Fibroblast of skin of left biceps (primary cell): ENCODE data around the gene ZNF579.

Source experiments
- DNase-seq, 2 experiments: peaks; one replicate each; pipeline ENCODE4 v3.0.0-alpha.2; 2013; ENCODE audit warnings: low read depth in 2 of 2

ZNF579 gene, protein sequence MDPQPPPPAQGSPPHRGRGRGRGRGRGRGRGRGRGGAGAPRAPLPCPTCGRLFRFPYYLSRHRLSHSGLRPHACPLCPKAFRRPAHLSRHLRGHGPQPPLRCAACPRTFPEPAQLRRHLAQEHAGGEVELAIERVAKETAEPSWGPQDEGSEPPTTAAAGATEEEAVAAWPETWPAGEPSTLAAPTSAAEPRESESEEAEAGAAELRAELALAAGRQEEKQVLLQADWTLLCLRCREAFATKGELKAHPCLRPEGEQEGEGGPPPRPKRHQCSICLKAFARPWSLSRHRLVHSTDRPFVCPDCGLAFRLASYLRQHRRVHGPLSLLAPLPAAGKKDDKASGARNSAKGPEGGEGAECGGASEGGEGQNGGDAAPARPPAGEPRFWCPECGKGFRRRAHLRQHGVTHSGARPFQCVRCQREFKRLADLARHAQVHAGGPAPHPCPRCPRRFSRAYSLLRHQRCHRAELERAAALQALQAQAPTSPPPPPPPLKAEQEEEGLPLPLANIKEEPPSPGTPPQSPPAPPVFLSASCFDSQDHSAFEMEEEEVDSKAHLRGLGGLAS

GRCh38 chr19:55580628-55581144 lies at the start of gene ZNF579:
ZNF579 (minus strand) TSS chr19:55580848; CDS start chr19:55579639, 1,209 bp downstream.
- peak; percentile 72 to 78 for DNase-seq

GRCh38 chr19:55626350-55626749 lies 45.7 kb upstream of the ZNF579 start:
- no peak for DNase-seq

GRCh38 chr19:55625004-55625326 lies 44.3 kb upstream of the ZNF579 start:
- no peak for DNase-seq

- DNase-seq: peak; percentile 79
Observed at GRCh38 chr19:55624109-55625003, 43.7 kb upstream of the ZNF579 start, which contains the start of gene ZNF784. ZNF784 (minus strand) TSS chr19:55624566; CDS start chr19:55624561, 5 bp downstream.

- no peak for DNase-seq
Observed at GRCh38 chr19:55623561-55623960, 42.9 kb upstream of the ZNF579 start.

GRCh38 chr19:55623130-55623529 lies 42.5 kb upstream of the ZNF579 start:
- no peak for DNase-seq

DNA sequence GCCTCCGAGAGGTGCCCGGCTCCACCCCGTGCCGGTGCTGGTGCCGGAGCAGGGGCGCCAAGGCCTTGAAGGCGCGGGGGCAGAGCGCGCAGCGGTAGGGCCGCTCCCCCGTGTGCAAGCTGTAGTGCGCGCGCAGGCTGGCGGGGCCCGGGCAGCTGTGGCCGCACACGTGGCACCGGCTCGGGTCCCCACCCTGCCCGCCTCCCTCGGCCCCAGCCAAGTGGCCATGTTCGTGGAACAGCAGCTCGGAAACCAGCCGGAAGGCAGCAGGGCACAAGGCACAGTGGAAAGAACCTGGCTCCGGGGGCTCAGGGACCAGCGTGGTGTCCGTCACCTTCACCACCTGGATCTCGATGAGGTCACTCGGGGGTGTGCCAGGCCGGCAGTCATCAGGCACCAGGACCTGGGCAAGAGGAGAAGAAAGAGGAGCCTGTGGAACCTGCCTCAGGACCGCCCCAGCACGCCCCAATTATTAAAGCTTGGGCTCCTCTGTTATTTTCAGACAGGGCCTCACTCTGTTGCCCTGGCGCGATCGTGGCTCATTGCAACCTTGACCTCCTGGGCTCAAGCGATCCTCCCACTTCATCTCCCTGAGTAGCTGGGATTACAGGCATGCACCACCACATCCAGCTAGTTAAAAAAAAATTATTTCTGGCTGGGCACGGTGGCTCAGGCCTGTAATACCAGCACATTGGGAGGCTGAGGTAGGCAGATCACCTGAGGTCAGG lies 41.8 kb upstream of the ZNF579 start:
- DNase-seq: no peak

- DNase-seq: no peak
Observed at GRCh38 chr19:55621673-55622231, 41.1 kb upstream of the ZNF579 start.

DNA sequence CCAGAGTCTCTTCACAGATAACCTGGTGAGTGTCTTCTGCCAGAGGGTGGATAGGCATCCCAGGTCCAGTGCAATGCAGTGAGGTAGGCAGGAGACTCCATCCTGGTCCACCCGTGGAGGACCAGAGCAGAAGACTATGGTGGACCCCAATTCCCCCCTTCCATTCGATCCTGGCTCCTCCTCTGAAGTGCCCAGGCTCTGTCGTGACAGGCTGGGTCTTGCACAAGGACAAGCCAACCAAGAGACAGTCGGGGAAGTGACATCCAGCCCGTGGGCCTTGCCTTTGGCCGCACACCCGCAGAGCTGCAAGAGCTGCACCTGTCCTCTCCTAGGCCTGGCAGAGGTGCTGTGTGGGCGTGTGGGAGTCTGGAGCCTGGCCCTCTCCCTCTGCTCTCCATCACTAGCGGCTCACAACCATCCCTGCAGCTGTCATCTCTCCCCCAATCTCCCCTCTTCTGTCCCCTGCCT lies 40.6 kb upstream of the ZNF579 start:
- no peak for DNase-seq

DNA sequence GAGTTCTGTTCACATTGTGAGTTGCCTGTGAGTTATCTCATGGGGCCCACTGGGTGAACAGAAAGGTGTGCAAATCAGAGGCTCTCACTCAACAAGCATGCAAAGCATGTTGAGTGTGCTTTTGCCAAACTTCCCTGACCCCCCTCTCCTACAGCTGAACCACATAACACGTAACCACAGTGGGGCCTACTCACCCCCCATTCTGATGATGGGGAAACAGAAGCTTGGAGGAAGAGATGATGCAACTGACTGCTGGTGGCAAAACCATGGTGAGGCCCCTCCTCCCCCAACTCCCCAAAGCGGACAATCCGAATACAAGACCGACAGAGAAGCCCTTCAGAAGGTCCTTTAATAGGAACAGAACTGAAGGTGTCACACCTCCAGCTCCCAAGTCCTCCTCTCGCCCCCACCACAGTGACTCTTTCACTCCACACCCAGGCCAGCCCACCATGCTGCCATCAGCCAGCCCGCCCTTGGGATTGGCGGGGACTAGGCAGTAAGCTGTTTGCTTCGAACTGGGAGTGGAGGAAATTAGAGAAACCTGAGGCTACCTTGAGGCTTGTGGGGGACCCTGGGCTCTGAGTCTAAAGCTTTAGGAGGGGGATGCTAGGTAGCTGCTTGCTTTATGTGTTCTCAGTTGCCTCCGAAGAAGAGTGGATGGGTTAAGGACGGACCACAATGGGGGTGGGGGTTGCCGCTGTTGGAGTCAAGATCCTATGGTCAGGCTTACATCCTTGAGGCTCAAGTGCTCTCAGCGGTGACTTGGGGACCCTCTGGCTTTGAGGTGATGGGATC lies 40.0 kb upstream of the ZNF579 start:
- peak in 1 of 2 experiments; percentile 79 for DNase-seq

GRCh38 chr19:55619286-55619685 lies 38.6 kb upstream of the ZNF579 start:
- no peak for DNase-seq

- no peak for DNase-seq
Observed at GRCh38 chr19:55618426-55618825, 37.8 kb upstream of the ZNF579 start.

DNA sequence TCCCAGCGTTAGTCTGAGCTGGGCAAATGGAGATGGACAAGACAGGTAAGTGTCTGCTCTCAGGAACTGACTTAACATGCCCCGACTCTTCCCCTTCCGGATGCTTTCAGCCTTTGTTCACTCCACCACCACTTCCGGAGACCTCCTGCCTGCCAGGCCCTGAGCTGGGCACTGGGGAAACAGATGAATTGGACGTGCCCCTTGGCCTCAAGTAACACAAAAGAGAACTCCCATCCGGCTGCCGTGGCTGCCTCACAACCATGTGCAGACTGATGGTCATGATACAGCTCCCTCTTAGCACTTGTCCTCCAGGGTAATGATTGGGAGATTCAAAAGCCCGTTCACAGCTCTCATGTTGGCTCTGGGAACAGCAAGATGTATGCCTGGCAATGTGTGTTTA lies 36.8 kb upstream of the ZNF579 start:
- no peak for DNase-seq

DNA sequence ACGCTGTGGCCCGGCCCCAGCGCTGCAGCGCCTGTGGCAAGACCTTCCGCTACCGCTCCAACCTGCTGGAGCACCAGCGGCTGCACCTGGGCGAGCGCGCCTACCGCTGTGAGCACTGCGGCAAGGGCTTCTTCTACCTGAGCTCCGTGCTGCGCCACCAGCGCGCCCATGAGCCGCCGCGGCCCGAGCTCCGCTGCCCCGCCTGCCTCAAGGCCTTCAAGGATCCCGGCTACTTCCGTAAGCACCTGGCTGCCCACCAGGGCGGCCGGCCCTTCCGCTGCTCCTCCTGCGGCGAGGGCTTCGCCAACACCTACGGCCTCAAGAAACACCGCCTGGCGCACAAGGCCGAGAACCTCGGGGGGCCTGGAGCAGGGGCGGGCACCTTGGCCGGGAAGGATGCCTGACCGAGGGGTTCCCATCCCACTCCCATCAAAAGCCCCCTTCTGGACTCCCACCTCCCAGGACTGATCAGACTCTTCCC lies 35.8 kb upstream of the ZNF579 start:
- DNase-seq: no peak

- DNase-seq: no peak
Observed at GRCh38 chr19:55615543-55616394, 35.1 kb upstream of the ZNF579 start.

DNA sequence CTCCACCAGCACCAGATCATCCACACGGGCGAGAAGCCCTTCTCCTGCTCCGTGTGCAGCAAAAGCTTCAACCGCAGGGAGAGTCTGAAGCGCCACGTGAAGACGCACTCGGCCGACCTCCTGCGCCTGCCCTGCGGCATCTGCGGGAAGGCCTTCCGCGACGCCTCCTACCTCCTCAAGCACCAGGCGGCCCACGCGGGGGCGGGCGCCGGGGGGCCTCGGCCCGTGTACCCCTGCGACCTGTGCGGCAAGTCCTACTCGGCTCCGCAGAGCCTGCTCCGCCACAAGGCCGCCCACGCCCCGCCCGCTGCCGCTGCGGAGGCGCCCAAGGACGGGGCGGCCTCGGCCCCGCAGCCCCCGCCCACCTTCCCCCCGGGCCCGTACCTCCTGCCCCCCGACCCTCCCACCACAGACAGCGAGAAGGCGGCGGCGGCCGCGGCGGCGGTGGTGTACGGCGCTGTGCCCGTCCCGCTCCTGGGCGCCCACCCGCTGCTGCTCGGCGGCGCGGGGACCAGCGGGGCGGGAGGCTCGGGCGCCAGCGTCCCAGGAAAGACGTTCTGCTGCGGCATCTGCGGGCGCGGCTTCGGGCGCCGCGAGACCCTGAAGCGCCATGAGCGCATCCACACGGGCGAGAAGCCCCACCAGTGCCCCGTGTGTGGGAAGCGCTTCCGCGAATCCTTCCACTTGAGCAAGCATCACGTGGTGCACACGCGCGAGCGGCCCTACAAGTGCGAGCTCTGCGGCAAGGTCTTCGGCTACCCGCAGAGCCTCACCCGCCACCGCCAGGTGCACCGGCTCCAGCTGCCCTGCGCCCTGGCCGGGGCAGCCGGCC lies 34.3 kb upstream of the ZNF579 start:
- DNase-seq: no peak

DNA sequence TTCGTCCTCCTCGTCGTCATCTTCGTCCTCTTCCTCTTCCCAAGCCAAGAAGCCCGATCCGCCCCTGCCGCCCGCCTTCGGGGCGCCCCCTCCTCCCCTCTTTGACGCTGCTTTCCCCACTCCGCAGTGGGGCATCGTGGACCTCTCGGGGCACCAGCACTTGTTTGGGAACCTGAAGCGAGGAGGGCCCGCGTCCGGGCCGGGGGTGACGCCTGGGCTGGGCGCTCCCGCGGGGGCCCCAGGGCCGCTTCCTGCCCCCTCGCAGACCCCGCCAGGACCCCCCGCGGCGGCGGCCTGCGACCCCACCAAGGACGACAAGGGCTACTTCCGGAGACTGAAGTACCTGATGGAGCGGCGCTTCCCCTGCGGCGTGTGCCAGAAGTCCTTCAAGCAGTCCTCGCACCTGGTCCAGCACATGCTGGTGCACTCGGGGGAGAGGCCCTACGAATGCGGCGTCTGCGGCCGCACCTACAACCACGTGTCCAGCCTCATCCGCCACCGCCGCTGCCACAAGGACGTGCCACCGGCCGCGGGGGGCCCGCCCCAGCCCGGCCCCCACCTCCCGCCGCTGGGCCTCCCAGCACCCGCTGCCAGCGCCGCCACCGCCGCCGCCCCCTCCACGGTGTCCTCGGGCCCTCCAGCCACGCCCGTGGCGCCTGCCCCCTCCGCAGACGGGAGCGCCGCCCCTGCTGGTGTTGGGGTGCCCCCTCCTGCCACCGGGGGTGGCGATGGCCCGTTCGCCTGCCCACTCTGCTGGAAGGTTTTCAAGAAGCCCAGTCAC lies 33.5 kb upstream of the ZNF579 start:
- DNase-seq: no peak
